Tibial nerve (tissue), 4 donors: Measurements from ENCODE around the gene SLC5A11.

Source experiments
- CTCF ChIP-seq, 5 experiments: fragments of 200-600 bp in 3 of 5; fragments of 450-650 bp in 2 of 5; sonication (generic) in 3 of 5; IDR thresholded peaks; one replicate each; pipeline ENCODE4 v1.5.1; 2016 to 2019; ENCODE audit warnings: antibody characterized with exemption in 5 of 5, mild to moderate bottlenecking in 3 of 5, moderate library complexity in 2 of 5
- EP300 ChIP-seq, 2 donors: sonication (generic); formaldehyde crosslinking; IDR thresholded peaks; one replicate each; pipeline ENCODE4 v1.6.1; 2017; ENCODE audit warnings: antibody characterized with exemption in 2 of 2, mild to moderate bottlenecking in 1 of 2
- POLR2A ChIP-seq, 2 donors: fragments of 450-650 bp; IDR thresholded peaks; one replicate each; pipeline ENCODE4 v1.6.1; 2017; ENCODE audit warnings: antibody characterized with exemption in 2 of 2, mild to moderate bottlenecking in 2 of 2, moderate library complexity in 2 of 2

GRCh38 chr16:24896439-24896838, 50.7 kb downstream of the SLC5A11 start:
- TF ChIP-seq CTCF (IDR thresholded peaks at IDR 0.05) (no peak), EP300 (IDR thresholded peaks at IDR 0.05) (no peak), POLR2A (IDR thresholded peaks at IDR 0.05) (no peak)
